HG02938 (cell line): ENCODE results near the gene ACAA2.

Experiments
- ATAC-seq: cut with Tn5 transposase; IDR thresholded peaks from one replicate; pipeline ENCODE4 v1.9.1; 2021; ENCODE audit warnings: mild to moderate bottlenecking, moderate library complexity; ENCODE audit not compliant: unreplicated experiment

Gene ACAA2

DNA sequence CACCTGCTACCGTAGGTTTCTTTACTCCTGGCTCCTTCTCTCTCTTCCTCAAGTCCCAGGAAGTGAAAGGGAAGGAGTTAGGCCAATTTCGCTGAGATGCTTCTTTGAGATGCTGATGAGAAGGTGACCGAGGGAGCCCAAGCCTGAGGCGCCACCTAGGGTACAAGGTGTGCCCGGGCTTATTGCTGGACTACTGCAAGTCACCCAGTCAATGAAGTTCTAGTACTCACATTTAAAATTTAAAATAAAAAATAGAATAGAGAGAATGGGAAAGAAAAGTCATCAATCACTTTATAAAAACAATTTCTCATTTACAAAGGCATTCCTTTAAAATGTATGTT is 45.3 kb downstream of the ACAA2 start:
- ATAC-seq: no peak

GRCh38 chr18:49767111-49768050 is 46.0 kb downstream of the ACAA2 start:
- ATAC-seq: no peak

GRCh38 chr18:49766646-49767045 is 46.7 kb downstream of the ACAA2 start:
- no peak for ATAC-seq

- no peak for ATAC-seq
These were observed 49.3 kb downstream of the ACAA2 start for GRCh38 chr18:49764032-49764431.

DNA sequence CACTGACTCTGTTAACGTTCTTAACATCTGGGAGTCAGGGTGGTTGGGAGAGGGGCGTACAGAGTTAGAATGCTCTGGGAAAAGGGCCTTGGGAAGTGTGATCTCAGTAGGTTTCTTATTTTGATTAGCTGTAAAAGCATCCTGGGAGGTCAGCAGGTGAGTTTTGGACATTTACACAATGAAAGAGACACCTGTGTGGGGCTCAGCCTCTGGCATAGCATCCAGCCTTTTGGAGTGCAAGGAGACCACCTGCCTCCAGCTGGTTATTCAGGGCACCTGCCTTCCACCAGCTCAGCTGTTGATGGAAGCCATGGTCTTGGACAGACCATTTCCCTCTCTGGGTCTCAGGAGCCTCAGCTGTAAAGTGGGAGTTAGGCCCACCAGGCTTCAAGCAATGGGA is 49.7 kb downstream of the ACAA2 start:
- ATAC-seq: no peak

DNA sequence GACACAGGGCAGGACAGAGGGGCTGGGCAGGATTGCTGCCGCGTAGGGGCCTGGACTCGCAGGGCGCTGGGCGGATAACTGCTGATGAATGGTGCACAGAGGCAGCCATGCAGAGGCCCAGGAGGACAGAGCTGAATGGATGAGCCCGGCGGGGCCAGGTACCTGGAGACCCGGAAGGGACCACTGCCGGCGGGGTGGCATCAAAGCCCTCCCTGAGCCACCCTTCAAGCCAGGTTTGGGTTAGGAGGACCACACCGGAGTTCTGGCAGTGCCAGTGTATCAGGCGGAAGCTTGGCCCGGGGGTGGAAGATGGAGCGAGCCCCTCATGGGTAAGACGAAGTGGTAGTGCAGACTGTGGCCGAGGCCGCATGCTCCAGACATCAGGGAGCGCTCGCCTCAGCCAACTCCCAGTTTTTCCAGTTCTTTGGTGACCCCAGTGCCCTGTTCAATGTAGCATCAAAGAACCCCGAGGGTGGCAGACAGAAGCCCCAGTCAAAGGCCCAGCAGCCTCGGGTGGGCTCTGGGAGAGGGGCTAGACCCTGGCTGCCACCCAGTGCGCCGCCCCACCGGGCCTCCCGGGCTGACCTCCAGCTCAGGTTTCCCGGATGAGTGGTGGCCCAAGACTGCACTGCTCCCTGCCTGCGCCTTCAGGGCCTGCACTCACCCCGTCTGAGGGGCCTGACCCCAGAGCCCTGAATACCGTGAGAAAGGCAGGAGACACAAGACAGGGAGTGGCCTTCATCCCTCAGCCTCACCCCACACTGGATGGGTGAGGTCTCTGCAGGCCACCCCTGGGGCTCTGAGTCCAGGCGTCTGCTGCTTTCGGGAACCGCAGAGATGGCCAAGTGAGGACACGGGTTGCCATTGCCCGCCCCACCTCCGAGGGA is 50.9 kb downstream of the ACAA2 start:
- ATAC-seq: no peak

GRCh38 chr18:49761771-49762170 is 51.6 kb downstream of the ACAA2 start:
- no peak for ATAC-seq

DNA sequence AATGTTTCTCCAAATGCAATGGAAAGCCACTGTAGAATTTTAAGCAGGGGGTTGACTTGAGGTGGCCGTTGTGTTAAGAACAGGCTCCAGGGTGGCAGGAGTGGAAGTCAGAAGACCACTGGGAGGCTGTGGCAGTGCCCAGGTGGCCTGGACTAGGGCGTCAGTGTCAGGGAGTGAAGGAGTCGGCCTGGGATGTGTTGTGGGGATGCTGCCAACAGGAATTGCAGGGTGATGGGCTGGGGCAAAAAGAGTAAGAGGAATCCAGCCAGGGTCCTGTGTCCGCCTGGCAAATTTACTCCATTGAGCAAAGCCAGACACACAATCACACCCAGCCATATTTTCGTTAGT is 55.1 kb downstream of the ACAA2 start:
- no peak for ATAC-seq

- no peak for ATAC-seq
These were observed 55.6 kb downstream of the ACAA2 start for GRCh38 chr18:49757513-49758262.

DNA sequence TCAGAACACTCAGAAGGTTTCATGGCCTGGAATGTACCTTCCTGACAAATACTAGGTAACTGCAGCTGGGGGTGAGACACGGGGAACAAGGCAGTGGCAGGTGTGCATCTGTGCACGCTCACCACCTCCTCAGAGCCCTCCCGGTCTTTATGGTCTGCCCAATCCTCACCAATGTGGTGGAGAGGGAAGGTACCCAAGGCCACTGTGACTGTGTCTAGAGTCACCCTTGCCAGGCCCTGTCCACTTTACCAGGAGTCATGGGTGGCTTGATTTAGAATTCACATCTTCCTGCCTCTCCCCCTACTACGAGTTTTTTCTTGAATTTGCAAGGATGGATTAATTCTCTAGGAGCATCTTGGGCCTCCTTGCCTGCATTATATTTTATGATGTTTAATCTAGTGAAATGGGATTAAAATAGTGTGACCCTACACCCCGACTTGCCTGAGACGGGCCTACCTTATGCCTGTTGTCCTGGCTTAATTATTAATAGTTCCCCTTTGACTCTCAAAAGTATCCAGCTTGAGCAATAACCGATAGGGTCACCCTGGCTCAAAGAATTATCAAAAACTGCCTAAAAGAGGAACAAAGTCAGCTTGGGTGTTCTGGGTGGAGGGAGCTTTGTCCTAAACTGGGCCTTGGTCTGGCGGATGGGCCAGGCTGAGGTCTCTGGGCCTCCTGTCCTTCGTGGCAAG is 56.5 kb downstream of the ACAA2 start:
- ATAC-seq: no peak

- no peak for ATAC-seq
These were observed 57.2 kb downstream of the ACAA2 start for GRCh38 chr18:49756135-49756534.

- no peak for ATAC-seq
These were observed 57.8 kb downstream of the ACAA2 start for GRCh38 chr18:49755489-49755888.

GRCh38 chr18:49754866-49755265 is 58.5 kb downstream of the ACAA2 start:
- no peak for ATAC-seq

GRCh38 chr18:49753643-49754042 is 59.7 kb downstream of the ACAA2 start:
- no peak for ATAC-seq

DNA sequence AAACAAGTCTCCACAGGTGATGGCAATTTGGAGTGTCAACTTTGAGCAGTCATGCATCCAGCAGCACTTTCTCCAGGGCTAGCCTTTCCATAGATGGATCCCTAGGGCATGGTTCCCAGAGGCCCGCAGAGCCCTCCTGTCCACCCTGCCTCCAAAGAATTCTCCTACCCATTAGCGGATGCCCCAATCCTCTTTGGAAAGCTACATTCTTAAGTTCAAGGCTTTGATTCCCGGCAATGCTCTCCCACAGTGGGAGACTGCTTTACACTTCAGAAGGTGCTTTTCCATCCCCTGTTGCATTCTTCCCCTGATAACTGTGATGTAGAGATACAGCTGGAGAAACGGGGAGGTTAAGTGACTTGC is 61.3 kb downstream of the ACAA2 start:
- ATAC-seq: no peak

GRCh38 chr18:49751427-49752094 is 61.8 kb downstream of the ACAA2 start:
- no peak for ATAC-seq

GRCh38 chr18:49749563-49749962 is 63.8 kb downstream of the ACAA2 start:
- ATAC-seq: no peak

- ATAC-seq: no peak
These were observed 65.5 kb downstream of the ACAA2 start for GRCh38 chr18:49747876-49748275.

DNA sequence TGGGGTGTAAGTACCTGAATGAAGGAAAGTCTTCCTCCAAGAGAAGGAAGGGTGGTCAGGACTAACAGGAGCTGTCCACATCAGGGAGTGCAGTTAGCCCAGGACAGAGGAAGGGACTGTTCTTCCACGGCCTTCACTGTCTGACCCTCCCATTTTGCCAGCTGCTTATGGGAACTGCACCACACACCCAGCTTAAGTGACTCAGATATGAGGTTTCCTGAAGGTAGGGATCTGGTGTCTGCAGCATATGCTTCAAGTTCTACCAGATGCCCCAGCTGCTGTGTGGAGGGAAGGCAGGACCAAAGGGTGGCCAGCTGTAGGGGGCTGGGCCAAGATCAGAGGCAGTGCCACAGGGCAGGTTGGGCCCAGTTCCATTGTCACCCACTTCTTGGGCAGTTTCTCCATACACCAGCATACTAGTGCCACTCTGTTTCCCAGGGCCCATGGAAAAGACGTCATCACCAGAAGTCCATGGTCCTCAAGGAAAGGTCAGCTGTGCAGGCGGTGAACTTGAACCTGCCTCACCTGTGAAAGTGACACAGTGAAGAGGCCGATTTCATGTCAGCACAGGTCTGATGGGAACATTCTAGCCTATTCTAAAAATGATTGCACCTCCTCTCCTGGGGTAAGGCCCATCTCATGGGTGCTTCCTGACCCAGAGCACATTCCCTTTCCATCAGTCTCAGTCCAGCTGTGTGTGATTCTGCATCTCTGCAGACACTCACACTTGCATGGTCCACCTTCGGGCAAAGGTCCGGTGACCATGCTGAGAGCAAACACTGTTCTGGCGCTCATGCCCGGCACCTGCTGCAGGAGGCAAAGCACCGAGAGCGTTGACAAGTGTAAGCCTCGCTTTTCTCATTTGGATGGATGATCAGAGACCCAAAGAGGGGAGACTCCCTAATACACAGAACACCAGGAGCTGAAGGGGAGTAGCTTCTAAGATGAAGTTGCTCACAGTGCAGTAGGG is 68.0 kb downstream of the ACAA2 start:
- ATAC-seq: no peak
